ENCODE results near the gene HORMAD1. TPM values are rescaled to one million over a fixed set of nuclear protein-coding genes. Genes with fewer than 3 reads are reported as not detected.
A peak's percentile ranks its signal among the peaks of the same experiment; 100 is the strongest.

Gene HORMAD1
- total and polyA plus RNA-seq, 2 of the 13 experiments (the other 11 are each of a cell fraction or from before 2014, with no cell fraction given), result not detected

- TF ChIP-seq SP2 (CRISPR knock-in tag; IDR thresholded peaks at IDR 0.05), result peak; percentile 93
- TF ChIP-seq TBL1XR1 (IDR thresholded peaks at IDR 0.05; ENCODE audit: borderline replicate concordance, low read length, partially characterized antibody), result no peak
- TF ChIP-seq ELF4 (CRISPR knock-in tag; IDR thresholded peaks at IDR 0.05; ENCODE audit: borderline replicate concordance), result peak; percentile 42; the same call in 1 of the 2 replicates
- TF ChIP-seq CHD2 (IDR thresholded peaks at IDR 0.05; ENCODE audit: low read depth, low read length), result peak; percentile 68; the same call in 1 of the 2 replicates
- TF ChIP-seq ZNF484 (CRISPR knock-in tag; IDR thresholded peaks at IDR 0.05; ENCODE audit: borderline replicate concordance, low read depth), result no peak
- no peak for TF ChIP-seq ZNF577 (CRISPR knock-in tag; IDR thresholded peaks at IDR 0.05; ENCODE audit: borderline replicate concordance, low read depth)
- peak; percentile 57; the same call in 1 of the 2 replicates for TF ChIP-seq NCOR1 (IDR thresholded peaks at IDR 0.05; ENCODE audit: borderline replicate concordance, low read length)
- TF ChIP-seq CENPBD1 (CRISPR knock-in tag; IDR thresholded peaks at IDR 0.05; ENCODE audit: borderline replicate concordance, low read depth), result no peak
- TF ChIP-seq, protein P1, sequence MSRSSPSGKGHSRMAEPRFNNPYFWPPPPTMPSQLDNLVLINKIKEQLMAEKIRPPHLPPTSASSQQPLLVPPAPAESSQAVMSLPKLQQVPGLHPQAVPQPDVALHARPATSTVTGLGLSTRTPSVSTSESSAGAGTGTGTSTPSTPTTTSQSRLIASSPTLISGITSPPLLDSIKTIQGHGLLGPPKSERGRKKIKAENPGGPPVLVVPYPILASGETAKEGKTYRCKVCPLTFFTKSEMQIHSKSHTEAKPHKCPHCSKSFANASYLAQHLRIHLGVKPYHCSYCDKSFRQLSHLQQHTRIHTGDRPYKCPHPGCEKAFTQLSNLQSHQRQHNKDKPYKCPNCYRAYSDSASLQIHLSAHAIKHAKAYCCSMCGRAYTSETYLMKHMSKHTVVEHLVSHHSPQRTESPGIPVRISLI (CRISPR knock-in tag; IDR thresholded peaks at IDR 0.05; ENCODE audit: borderline replicate concordance), result no peak
- TF ChIP-seq NPAS2 (CRISPR knock-in tag; IDR thresholded peaks at IDR 0.05; ENCODE audit: borderline replicate concordance), result no peak
- TF ChIP-seq SMAD1 (CRISPR knock-in tag; IDR thresholded peaks at IDR 0.05; ENCODE audit: borderline replicate concordance, low read depth), result no peak
- TF ChIP-seq, protein P2, sequence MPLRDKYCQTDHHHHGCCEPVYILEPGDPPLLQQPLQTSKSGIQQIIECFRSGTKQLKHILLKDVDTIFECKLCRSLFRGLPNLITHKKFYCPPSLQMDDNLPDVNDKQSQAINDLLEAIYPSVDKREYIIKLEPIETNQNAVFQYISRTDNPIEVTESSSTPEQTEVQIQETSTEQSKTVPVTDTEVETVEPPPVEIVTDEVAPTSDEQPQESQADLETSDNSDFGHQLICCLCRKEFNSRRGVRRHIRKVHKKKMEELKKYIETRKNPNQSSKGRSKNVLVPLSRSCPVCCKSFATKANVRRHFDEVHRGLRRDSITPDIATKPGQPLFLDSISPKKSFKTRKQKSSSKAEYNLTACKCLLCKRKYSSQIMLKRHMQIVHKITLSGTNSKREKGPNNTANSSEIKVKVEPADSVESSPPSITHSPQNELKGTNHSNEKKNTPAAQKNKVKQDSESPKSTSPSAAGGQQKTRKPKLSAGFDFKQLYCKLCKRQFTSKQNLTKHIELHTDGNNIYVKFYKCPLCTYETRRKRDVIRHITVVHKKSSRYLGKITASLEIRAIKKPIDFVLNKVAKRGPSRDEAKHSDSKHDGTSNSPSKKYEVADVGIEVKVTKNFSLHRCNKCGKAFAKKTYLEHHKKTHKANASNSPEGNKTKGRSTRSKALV (CRISPR knock-in tag; IDR thresholded peaks at IDR 0.05), result no peak
- peak; percentile 29; the same call in 1 of the 2 replicates for TF ChIP-seq ZFX (CRISPR knock-in tag; IDR thresholded peaks at IDR 0.05; ENCODE audit: low read depth)
- TF ChIP-seq DMTF1 (CRISPR knock-in tag; IDR thresholded peaks at IDR 0.05), result no peak
- no peak for TF ChIP-seq ZFP41 (CRISPR knock-in tag; IDR thresholded peaks at IDR 0.05; ENCODE audit: borderline replicate concordance)
- TF ChIP-seq ZNF446 (CRISPR knock-in tag; IDR thresholded peaks at IDR 0.05), result no peak
- TF ChIP-seq GABPB1 (CRISPR knock-in tag; IDR thresholded peaks at IDR 0.05), result peak; percentile 55; the same call in 1 of the 2 replicates
Observed at GRCh38 chr1:150696995-150697927, 23.4 kb downstream of the HORMAD1 start, which contains the start of gene GOLPH3L (continued).

Data from HepG2 (cell line).